ENCODE data around the gene TAS2R43.
"Not testable (repeated sequence)": the region's sequence is repeated elsewhere in the genome, so short reads cannot be mapped to it uniquely, and the experiment has no call there.

The TAS2R43 gene

DNA sequence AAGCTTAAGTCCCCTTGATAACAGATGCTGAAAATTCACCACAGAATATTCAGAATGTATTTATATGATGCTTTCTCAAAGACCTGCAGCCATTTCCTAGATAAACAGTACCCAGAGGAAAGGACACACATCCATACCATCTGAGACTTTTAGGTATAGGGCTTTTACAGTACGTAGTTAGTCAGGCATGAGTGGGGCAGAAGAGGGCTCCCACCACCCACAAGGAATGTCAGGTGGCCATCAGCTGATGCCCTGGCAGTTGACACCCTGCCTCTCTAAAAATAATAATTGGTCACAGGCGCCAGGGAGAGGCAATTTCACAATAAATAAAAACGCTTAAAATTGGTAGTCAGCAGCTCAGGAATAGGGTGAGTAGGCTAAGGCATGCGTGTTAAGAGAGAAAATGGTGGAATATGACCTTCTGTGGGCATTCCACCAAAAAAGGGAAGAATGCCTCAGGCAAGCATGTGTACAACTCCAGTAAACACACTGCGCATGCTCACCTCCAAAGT, 22.2 kb downstream of the TAS2R43 start:
- no peak overlapping the region for H3K27ac ChIP-seq (ENCODE audit: insufficient read depth, low read depth, low read length, poor library complexity, severe bottlenecking)

DNA sequence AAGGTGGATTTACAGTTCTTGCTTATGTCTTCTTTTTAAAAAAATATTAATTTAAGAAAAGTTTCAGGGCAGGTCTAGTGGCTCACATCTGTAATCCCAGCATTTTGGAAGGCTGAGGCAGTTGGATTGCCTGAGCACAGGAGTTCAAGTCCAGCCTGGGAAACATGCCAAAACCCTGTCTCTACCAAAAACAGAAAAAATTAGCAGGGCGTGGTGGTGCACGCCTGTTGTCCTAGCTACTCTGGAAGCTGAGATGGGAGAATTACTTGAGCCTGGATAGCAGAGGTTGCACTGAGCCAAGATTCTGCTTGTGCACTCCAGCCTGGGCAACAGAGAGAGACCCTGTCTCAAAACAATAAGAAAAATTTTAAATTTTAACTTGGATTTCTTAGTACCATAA, 24.6 kb downstream of the TAS2R43 start:
- no peaks in the 10 kb centered on the region for H3K9me3 ChIP-seq (ENCODE audit: control insufficient read depth, low read length)
- no peaks in the 10 kb centered on the region for H3K4me1 ChIP-seq (ENCODE audit: control insufficient read depth, insufficient read depth, low read length)
- H3K27me3 ChIP-seq (ENCODE audit: control insufficient read depth, insufficient read depth, low read length, poor library complexity, severe bottlenecking), result no peaks in the 10 kb centered on the region
- WGBS, 2 experiments, result 50 to 54% methylated on average over 2 of the region's 2 CpGs
- no peak overlapping the region for H3K4me3 ChIP-seq (ENCODE audit: insufficient read depth, low read depth, low read length)
- H3K27ac ChIP-seq (ENCODE audit: insufficient read depth, low read depth, low read length, poor library complexity, severe bottlenecking), result no peak overlapping the region
- no peaks in the 10 kb centered on the region for H3K36me3 ChIP-seq (ENCODE audit: control insufficient read depth, insufficient read depth, low read length)

More for the DNA sequence above, 22.2 kb downstream of the TAS2R43 start:
- Histone ChIP-seq H3K27me3 (ENCODE audit: control insufficient read depth, insufficient read depth, low read length, poor library complexity, severe bottlenecking) (no peaks in the 10 kb centered on the region), H3K4me1 (ENCODE audit: control insufficient read depth, insufficient read depth, low read length) (no peaks in the 10 kb centered on the region), H3K36me3 (ENCODE audit: control insufficient read depth, insufficient read depth, low read length) (no peaks in the 10 kb centered on the region), H3K4me3 (ENCODE audit: insufficient read depth, low read depth, low read length) (no peak overlapping the region), H3K9me3 (ENCODE audit: control insufficient read depth, low read length) (no peaks in the 10 kb centered on the region)
- WGBS, 2 experiments, result 75% methylated on average over 4 to 5 of the region's 5 CpGs

DNA sequence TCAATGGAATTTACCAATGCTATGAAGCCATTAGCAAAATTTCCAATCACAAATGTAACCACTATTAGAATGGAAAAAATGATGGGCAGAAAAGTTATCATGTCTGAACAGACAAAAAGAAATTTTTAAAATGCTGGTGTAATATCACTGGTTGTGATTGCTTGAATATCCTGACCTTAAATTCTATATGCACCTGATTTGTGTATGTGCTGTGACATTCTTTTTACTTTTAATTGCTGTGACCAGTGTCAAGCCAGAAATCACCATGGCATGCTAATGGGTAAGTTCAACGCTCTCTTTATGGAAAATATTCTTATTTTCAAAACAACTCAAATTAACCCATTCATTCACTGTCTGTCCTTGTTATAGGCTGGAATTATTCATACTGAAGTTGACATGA, 29.9 kb downstream of the TAS2R43 start, which contains the start of gene TAS2R46:
TSS of gene TAS2R46 (minus strand) at position 101 of the 400 bp plus-strand sequence. CDS start at position 101, 0 bp downstream.
- not testable (repeated sequence) for H3K4me1 ChIP-seq (ENCODE audit: control insufficient read depth, insufficient read depth, low read length); H3K9me3 ChIP-seq (ENCODE audit: control insufficient read depth, low read length); H3K36me3 ChIP-seq (ENCODE audit: control insufficient read depth, insufficient read depth, low read length); H3K27me3 ChIP-seq (ENCODE audit: control insufficient read depth, insufficient read depth, low read length, poor library complexity, severe bottlenecking); H3K4me3 ChIP-seq (ENCODE audit: insufficient read depth, low read depth, low read length); H3K27ac ChIP-seq (ENCODE audit: insufficient read depth, low read depth, low read length, poor library complexity, severe bottlenecking)
- WGBS, 2 experiments, result 100% methylated on average over 1 of the region's 1 CpG; no CpG with 5 or more reads in 1 of the 2 experiments

DNA sequence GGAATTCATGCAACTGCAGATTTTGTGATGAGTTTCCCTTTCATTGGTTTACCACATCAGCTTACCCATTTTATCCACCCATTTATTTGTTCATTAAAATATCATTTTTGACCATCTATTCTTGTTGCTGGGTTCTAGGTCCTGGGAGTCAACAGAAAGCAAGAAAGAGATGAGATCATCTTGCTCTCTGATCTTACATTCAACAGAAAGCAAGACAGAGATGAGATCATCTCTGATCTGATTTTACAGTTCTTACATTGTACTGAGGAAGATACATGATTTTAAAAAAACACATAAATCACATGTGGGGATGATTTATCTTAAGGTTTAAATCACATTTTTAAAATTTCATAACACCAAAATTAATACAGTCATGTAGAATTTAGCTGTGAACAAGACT, 32.3 kb downstream of the TAS2R43 start:
- H3K36me3 ChIP-seq (ENCODE audit: control insufficient read depth, insufficient read depth, low read length), result no peaks in the 10 kb centered on the region
- no peaks in the 10 kb centered on the region for H3K4me1 ChIP-seq (ENCODE audit: control insufficient read depth, insufficient read depth, low read length)
- no peaks in the 10 kb centered on the region for H3K27me3 ChIP-seq (ENCODE audit: control insufficient read depth, insufficient read depth, low read length, poor library complexity, severe bottlenecking)
- no peaks in the 10 kb centered on the region for H3K9me3 ChIP-seq (ENCODE audit: control insufficient read depth, low read length)
- H3K27ac ChIP-seq (ENCODE audit: insufficient read depth, low read depth, low read length, poor library complexity, severe bottlenecking), result no peak overlapping the region
- H3K4me3 ChIP-seq (ENCODE audit: insufficient read depth, low read depth, low read length), result no peak overlapping the region

DNA sequence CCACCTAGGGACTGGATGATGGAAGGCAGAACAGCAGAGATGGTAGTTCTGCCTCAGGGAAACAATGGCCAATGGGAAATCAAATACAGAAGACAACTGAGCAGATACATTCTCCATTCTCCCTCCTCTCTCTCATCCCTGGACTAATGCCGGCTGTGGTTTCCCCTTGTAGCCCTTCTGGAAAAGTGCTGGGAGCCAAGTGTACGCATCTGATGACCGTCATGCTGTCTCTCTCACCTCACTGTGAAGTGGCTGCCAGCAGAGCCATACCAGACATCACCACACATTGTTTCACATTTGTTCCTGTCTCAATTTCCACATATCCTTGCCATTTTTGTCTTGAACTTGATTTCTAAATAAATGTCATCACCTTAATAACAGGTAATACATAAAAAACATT, 33.1 kb downstream of the TAS2R43 start:
- Histone ChIP-seq H3K9me3 (ENCODE audit: control insufficient read depth, low read length) (no peaks in the 10 kb centered on the region), H3K4me3 (ENCODE audit: insufficient read depth, low read depth, low read length) (no peak overlapping the region), H3K27me3 (ENCODE audit: control insufficient read depth, insufficient read depth, low read length, poor library complexity, severe bottlenecking) (no peaks in the 10 kb centered on the region), H3K27ac (ENCODE audit: insufficient read depth, low read depth, low read length, poor library complexity, severe bottlenecking) (no peak overlapping the region), H3K36me3 (ENCODE audit: control insufficient read depth, insufficient read depth, low read length) (no peaks in the 10 kb centered on the region), H3K4me1 (ENCODE audit: control insufficient read depth, insufficient read depth, low read length) (no peaks in the 10 kb centered on the region)
- WGBS, 2 experiments, result 96 to 98% methylated on average over 3 of the region's 3 CpGs

DNA sequence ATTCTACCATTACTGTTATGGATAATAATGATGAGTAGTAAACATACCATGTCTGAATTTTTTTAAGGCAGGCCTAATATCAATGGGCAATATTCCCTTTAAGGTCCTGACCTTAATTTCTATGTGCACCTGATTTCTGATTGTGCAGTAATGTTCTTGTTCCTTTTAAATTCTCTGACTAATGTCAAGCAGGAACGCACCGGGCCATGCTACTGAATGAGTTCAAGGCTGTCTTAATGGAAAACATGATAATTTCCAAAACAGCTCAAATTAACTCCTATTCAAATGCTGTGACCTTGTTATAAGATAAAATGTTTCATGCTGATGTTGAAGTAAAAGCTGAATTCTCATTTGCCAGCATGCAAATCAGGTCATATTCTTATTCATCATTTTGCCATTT, 36.8 kb downstream of the TAS2R43 start:
- Histone ChIP-seq H3K4me1 (ENCODE audit: control insufficient read depth, insufficient read depth, low read length) (no peaks in the 10 kb centered on the region), H3K27ac (ENCODE audit: insufficient read depth, low read depth, low read length, poor library complexity, severe bottlenecking) (no peak overlapping the region), H3K4me3 (ENCODE audit: insufficient read depth, low read depth, low read length) (no peak overlapping the region), H3K27me3 (ENCODE audit: control insufficient read depth, insufficient read depth, low read length, poor library complexity, severe bottlenecking) (no peaks in the 10 kb centered on the region), H3K36me3 (ENCODE audit: control insufficient read depth, insufficient read depth, low read length) (no peaks in the 10 kb centered on the region), H3K9me3 (ENCODE audit: control insufficient read depth, low read length) (no peaks in the 10 kb centered on the region)
- WGBS, 2 experiments, result 91 to 100% methylated on average over 2 of the region's 2 CpGs

DNA sequence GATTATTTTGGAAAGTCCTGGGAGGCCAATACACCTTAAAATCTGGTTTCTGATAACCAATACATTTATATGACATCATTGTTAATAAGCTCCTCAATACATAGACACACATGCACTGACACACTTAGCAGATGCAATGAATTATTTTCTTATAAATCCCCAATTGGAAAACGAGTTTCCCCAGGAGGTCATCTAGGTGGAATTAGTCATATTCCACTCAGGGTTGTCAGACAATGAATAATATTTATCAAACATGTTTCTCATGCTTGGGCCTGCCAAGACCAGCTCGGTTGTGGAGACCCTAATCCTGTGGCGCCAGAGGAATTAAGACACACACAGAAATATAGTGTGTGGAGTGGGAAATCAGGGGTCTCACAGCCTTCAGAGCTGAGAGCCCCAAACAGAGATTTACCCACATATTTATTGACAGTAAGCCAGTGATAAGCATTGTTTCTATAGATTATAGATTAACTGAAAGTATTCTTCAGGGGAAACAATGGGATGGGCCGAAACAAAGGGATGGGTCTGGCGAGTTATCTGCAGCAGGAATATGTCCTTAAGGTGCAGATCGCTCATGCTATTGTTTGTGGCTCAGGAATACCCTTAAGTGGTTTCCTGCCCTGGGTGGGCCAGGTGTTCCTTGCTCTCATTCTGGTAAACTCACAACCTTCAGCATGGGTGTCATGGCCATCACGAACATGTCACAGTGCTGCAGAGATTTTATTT, 42.1 kb downstream of the TAS2R43 start:
- 93 to 95% methylated on average over 7 of the region's 7 CpGs for WGBS, 2 experiments
- H3K4me3 ChIP-seq (ENCODE audit: insufficient read depth, low read depth, low read length); H3K27ac ChIP-seq (ENCODE audit: insufficient read depth, low read depth, low read length, poor library complexity, severe bottlenecking); H3K36me3 ChIP-seq (ENCODE audit: control insufficient read depth, insufficient read depth, low read length); H3K9me3 ChIP-seq (ENCODE audit: control insufficient read depth, low read length); H3K4me1 ChIP-seq (ENCODE audit: control insufficient read depth, insufficient read depth, low read length); H3K27me3 ChIP-seq (ENCODE audit: control insufficient read depth, insufficient read depth, low read length, poor library complexity, severe bottlenecking): not testable (repeated sequence)

DNA sequence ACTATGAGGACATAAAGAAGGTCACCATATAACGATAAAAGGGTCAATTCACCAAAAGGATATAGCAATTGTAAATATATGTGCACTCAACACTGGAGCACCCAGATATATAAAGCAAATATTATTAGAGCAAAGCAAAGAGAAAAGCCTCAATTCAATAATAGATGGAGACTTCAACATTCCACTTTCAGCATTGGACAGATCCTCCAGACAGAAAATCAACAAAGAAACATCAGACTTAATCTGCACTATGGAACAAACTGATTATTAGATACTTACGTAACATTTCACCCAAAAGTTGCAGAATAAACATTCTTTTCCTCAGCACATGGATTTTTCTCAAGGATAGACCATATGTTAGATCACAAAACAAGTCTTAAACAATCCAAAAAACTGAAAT, 50.7 kb downstream of the TAS2R43 start:
- not testable (repeated sequence) for H3K9me3 ChIP-seq (ENCODE audit: control insufficient read depth, low read length); H3K27me3 ChIP-seq (ENCODE audit: control insufficient read depth, insufficient read depth, low read length, poor library complexity, severe bottlenecking); H3K36me3 ChIP-seq (ENCODE audit: control insufficient read depth, insufficient read depth, low read length); H3K4me3 ChIP-seq (ENCODE audit: insufficient read depth, low read depth, low read length); H3K4me1 ChIP-seq (ENCODE audit: control insufficient read depth, insufficient read depth, low read length); H3K27ac ChIP-seq (ENCODE audit: insufficient read depth, low read depth, low read length, poor library complexity, severe bottlenecking)
- WGBS, 2 experiments, result 90 to 95% methylated on average over 1 to 2 of the region's 2 CpGs

Data from ectodermal cell (in vitro differentiated cells).